K562 (cell line): Measurements from ENCODE around the gene E2F2.

ENCODE experiments used
- KDM5B ChIP-seq: fragments of 200-600 bp; sonication (generic); IDR thresholded peaks from 2 replicates; pipeline ENCODE4 v1.6.1; 2012; ENCODE audit warnings: low read depth, mild to moderate bottlenecking, moderate library complexity, low read length, control low read depth, inconsistent platforms; ENCODE audit not compliant: insufficient replicate concordance
- RAD21 ChIP-seq, 2 experiments: fragments of 250-450 bp in 1 of 2; fragments of 450-650 bp in 1 of 2; sonication (Bioruptor Pico) in 1 of 2; formaldehyde crosslinking in 1 of 2; IDR thresholded peaks in 1 of 2; conservative IDR thresholded peaks in 1 of 2; 2 replicates each; pipeline versions ENCODE4 v1.4.0 to v1.8.0; 2020 to 2022; ENCODE audit warnings: mild to moderate bottlenecking in 2 of 2, moderate library complexity in 1 of 2
- TF ChIP-seq, protein P1 (sequence below), 3 experiments: IDR thresholded peaks in 2 of 3; conservative IDR thresholded peaks in 1 of 3; 2 replicates each; pipeline ENCODE4 v1.5.1; 2011 to 2012; ENCODE audit warnings: low read length in 3 of 3, mild to moderate bottlenecking in 3 of 3, control low read depth in 2 of 3, improper control_type of control experiment in 1 of 3, inconsistent platforms in 1 of 3, low read depth in 1 of 3, mixed read lengths in 1 of 3, moderate library complexity in 1 of 3; ENCODE audit not compliant: insufficient read depth in 2 of 3
- TF ChIP-seq, protein P2 (sequence below): sonication (generic); formaldehyde crosslinking; IDR thresholded peaks from 2 replicates; pipeline ENCODE4 v1.8.0; 2022; ENCODE audit warnings: mild to moderate bottlenecking, missing genetic modification reagents

DNA sequence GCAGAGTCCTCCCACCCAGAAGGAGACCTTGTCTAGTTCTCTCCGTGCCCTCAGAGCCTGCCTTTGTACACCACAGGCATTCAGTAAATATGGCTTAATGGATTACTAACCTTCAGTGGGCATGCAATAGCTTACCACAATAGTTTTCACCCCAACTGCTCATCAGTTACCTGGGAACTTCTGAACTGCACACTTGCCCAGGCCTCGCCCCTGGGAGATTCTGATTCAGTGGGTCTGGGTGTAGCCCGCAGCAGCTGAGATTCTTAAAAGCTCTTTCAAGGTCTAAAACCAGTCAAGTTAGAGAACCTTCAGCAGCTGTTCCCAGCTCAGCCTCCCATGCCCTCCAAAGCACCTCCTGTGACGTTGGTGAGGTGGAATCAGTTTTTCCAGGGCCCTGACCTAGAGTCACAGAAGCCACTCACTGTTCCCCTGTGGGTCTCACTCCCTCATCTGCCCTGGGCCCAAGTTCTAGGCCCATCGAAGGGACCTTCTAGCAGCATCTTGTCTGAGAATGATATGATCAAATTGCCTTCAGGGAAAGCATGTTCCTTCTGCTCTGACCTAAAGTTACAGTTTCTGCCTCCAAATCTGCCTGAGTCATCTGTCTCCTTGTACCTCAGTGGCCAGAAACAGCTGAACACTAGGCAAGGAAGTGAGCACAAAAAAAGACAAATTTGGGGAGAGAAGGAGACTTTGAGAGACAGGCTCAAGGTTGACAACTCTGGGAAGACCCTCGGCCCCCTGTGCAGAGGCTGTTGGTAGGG is 57.8 kb downstream of the E2F2 start:
- TF ChIP-seq, protein P1, sequence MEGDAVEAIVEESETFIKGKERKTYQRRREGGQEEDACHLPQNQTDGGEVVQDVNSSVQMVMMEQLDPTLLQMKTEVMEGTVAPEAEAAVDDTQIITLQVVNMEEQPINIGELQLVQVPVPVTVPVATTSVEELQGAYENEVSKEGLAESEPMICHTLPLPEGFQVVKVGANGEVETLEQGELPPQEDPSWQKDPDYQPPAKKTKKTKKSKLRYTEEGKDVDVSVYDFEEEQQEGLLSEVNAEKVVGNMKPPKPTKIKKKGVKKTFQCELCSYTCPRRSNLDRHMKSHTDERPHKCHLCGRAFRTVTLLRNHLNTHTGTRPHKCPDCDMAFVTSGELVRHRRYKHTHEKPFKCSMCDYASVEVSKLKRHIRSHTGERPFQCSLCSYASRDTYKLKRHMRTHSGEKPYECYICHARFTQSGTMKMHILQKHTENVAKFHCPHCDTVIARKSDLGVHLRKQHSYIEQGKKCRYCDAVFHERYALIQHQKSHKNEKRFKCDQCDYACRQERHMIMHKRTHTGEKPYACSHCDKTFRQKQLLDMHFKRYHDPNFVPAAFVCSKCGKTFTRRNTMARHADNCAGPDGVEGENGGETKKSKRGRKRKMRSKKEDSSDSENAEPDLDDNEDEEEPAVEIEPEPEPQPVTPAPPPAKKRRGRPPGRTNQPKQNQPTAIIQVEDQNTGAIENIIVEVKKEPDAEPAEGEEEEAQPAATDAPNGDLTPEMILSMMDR (IDR thresholded peaks at IDR 0.05 in 2 of 3, conservative IDR thresholded peaks at IDR 0.05 in 1 of 3; ENCODE audit: insufficient read depth in 2 of 3, low read depth in 1 of 3, low read length in 3 of 3): no peak
- TF ChIP-seq, protein P2, sequence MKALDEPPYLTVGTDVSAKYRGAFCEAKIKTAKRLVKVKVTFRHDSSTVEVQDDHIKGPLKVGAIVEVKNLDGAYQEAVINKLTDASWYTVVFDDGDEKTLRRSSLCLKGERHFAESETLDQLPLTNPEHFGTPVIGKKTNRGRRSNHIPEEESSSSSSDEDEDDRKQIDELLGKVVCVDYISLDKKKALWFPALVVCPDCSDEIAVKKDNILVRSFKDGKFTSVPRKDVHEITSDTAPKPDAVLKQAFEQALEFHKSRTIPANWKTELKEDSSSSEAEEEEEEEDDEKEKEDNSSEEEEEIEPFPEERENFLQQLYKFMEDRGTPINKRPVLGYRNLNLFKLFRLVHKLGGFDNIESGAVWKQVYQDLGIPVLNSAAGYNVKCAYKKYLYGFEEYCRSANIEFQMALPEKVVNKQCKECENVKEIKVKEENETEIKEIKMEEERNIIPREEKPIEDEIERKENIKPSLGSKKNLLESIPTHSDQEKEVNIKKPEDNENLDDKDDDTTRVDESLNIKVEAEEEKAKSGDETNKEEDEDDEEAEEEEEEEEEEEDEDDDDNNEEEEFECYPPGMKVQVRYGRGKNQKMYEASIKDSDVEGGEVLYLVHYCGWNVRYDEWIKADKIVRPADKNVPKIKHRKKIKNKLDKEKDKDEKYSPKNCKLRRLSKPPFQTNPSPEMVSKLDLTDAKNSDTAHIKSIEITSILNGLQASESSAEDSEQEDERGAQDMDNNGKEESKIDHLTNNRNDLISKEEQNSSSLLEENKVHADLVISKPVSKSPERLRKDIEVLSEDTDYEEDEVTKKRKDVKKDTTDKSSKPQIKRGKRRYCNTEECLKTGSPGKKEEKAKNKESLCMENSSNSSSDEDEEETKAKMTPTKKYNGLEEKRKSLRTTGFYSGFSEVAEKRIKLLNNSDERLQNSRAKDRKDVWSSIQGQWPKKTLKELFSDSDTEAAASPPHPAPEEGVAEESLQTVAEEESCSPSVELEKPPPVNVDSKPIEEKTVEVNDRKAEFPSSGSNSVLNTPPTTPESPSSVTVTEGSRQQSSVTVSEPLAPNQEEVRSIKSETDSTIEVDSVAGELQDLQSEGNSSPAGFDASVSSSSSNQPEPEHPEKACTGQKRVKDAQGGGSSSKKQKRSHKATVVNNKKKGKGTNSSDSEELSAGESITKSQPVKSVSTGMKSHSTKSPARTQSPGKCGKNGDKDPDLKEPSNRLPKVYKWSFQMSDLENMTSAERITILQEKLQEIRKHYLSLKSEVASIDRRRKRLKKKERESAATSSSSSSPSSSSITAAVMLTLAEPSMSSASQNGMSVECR (CRISPR knock-in tag): no peak
- TF ChIP-seq RAD21 (CRISPR knock-in tag; conservative IDR thresholded peaks at IDR 0.05 in 1 of 2, IDR thresholded peaks at IDR 0.05 in 1 of 2) (no peak), KDM5B (no peak)
